IgD-negative memory B cell (primary cell): ENCODE results near the gene TMEM244. TPM values are rescaled to one million over a fixed set of nuclear protein-coding genes. Genes with fewer than 3 reads are reported as not detected.

Experiments used
- H3K27ac Mint-ChIP-seq, 3 donors: one replicate each; pipeline ENCODE4 v1.8.0; 2020 to 2022; ENCODE audit warnings: mild to moderate bottlenecking in 3 of 3, mixed read lengths in 3 of 3, moderate library complexity in 1 of 3
- H3K27me3 Mint-ChIP-seq: one replicate; pipeline ENCODE4 v1.8.0; 2021; ENCODE audit warnings: mixed read lengths
- H3K36me3 Mint-ChIP-seq: one replicate; pipeline ENCODE4 v1.8.0; 2020; ENCODE audit warnings: mild to moderate bottlenecking, mixed read lengths
- H3K4me1 Mint-ChIP-seq, 3 donors: one replicate each; pipeline ENCODE4 v1.8.0; 2020 to 2022; ENCODE audit warnings: mixed read lengths in 3 of 3, mild to moderate bottlenecking in 1 of 3
- H3K4me3 Mint-ChIP-seq, 4 donors: one replicate each; pipeline ENCODE4 v1.8.0; 2020 to 2022; ENCODE audit warnings: mild to moderate bottlenecking in 4 of 4, mixed read lengths in 4 of 4, moderate library complexity in 3 of 4
- H3K9me3 Mint-ChIP-seq, 3 donors: one replicate each; pipeline ENCODE4 v1.8.0; 2020 to 2021; ENCODE audit warnings: mixed read lengths in 3 of 3, mild to moderate bottlenecking in 1 of 3
- polyA plus RNA-seq: library from polyadenylated mRNA; unstranded; fragments of 300-500 nt; fragmentation: Illumina TruSeq; gene quantifications from one replicate; pipeline ENCODE4 v1.2.3, GENCODE V29; 2021

The TMEM244 gene
- polyA plus RNA-seq: 0.84 TPM

DNA sequence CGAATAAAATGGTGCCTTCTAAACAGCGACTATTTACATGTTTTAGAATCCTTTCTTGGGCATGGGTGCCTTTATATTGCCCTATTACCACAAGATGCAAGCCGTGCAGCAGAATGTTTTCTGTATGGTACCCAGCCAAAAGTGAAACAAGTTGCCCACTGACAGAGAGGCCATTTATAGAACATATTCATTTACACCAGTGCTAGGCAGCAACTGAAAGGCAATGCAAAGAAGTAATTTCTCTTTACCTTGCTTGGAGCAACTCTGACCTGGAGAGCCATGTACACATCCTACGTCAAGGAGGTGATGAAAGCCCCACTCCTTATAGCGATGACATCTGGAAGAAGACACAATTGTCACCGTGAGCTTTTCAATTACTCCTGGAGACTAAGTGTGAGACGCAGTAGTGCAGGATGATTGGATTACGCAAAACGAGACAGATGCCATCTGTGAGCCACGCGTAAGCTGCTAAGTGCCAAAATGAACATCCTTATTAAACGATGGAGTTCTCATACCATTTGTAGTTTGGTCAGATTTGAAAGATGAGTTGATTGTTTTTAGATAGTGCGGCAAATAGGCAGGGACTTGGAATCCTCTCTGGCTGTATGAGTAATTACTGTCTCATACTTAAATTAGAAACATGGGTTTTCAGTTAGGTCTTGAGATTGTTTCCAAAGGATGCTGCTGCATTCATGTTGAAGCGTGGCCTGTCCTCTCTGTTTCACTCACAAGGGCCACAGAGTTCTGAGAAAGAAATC, at the start of gene TMEM244:
TMEM244 (minus strand) TSS at position 408 of the 758 bp plus-strand sequence; CDS start at position 281, 127 bp downstream.
- Mint-ChIP-seq H3K27ac (peak within 1 kb of the TSS in 2 of 3 donors; percentile 37 to 94), H3K4me1 (peaks cover 1 to 9% (median 8%) of the 10 kb centered on the region in 3 donors), H3K36me3 (no peaks in the 10 kb centered on the region)

DNA sequence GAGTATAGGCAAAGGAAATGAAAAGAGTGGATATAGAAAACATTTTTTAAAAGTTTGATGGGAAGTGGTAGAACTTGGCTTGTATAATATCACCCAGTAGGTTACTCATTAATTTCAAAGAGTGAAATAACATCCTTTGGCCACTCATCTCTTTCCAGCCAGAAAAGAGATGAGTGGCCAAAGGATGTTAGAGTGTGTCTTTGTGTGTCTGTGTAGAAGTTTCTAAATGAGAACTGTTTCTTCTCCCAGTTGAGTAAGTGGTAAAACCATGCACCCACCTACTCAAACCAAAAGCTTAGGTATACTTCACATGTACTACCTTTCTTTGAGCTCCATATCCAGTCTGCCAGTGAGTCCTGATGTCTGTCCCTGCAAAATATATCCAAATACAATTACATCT, 47.7 kb upstream of the TMEM244 start:
- H3K4me3 Mint-ChIP-seq: no peak overlapping the region
- H3K9me3 Mint-ChIP-seq: peaks cover 0 to 1% (median 0%) of the 10 kb centered on the region in 3 donors
- H3K4me1 Mint-ChIP-seq: peaks cover 2 to 16% (median 7%) of the 10 kb centered on the region in 3 donors
- H3K27ac Mint-ChIP-seq: no peak overlapping the region
- H3K36me3 Mint-ChIP-seq: no peaks in the 10 kb centered on the region
- no peaks in the 10 kb centered on the region for H3K27me3 Mint-ChIP-seq

More for the DNA sequence above, at the start of gene TMEM244:
- Mint-ChIP-seq H3K4me3 (peak within 1 kb of the TSS; percentile 67 to 90 (median 82)), H3K9me3 (peaks cover 0 to 6% (median 2%) of the 10 kb centered on the region in 3 donors), H3K27me3 (no peaks in the 10 kb centered on the region)

DNA sequence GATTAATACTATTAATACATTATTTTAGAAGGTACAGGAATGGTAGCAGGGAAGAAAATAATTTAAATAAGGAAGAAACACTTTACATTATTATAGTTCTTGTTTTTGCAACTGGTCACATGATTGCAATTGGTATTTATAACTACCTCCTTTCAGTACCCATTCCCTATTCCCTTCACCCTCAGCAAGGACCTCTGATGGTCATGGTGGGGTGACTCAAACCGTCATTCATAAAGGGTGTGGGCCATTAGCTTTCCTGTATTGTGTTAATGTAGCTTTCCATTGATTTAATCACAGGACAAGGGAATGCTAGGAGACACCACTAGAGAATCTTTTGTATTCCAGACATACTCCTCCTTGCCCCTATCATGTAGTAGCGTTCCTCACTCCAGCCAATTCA, 47.2 kb upstream of the TMEM244 start:
- no peaks in the 10 kb centered on the region for H3K36me3 Mint-ChIP-seq
- H3K9me3 Mint-ChIP-seq: peaks cover 0 to 1% (median 0%) of the 10 kb centered on the region in 3 donors

GRCh38 chr6:129906515-129907077, 45.5 kb upstream of the TMEM244 start:
- H3K4me3 Mint-ChIP-seq: no peak overlapping the region
- H3K27ac Mint-ChIP-seq: no peak overlapping the region

More for the DNA sequence above, 47.2 kb upstream of the TMEM244 start:
- peaks cover 2 to 16% (median 7%) of the 10 kb centered on the region in 3 donors for H3K4me1 Mint-ChIP-seq
- no peak overlapping the region for H3K4me3 Mint-ChIP-seq
- H3K27me3 Mint-ChIP-seq: no peaks in the 10 kb centered on the region
- no peak overlapping the region for H3K27ac Mint-ChIP-seq

DNA sequence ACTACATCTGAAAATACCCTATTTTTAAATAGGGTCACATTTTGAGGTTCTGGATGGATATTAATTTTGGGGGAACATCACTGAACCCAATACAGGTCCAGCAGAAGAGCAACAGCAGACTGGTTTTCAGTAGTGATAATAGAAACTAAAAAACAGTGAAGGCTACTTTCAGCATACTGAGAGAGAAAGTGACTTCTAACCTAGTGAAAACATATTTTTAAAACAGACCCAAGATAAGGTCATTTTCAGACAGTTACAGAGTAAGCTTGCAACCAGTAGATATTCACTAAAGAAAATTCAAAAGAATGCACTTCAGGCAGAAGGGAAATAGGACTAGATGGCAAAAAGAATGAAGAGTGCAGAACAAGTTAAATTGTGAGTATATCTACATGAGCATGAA, 42.0 kb upstream of the TMEM244 start:
- peaks cover 2 to 14% (median 7%) of the 10 kb centered on the region in 3 donors for H3K4me1 Mint-ChIP-seq
- no peak overlapping the region for H3K4me3 Mint-ChIP-seq
- H3K27ac Mint-ChIP-seq: no peak overlapping the region
- no peaks in the 10 kb centered on the region for H3K9me3 Mint-ChIP-seq
- no peaks in the 10 kb centered on the region for H3K27me3 Mint-ChIP-seq
- no peaks in the 10 kb centered on the region for H3K36me3 Mint-ChIP-seq

More at GRCh38 chr6:129906515-129907077, 45.5 kb upstream of the TMEM244 start:
- Mint-ChIP-seq H3K36me3 (no peaks in the 10 kb centered on the region), H3K4me1 (peaks cover 2 to 16% (median 7%) of the 10 kb centered on the region in 3 donors), H3K27me3 (no peaks in the 10 kb centered on the region), H3K9me3 (peaks cover 0 to 1% (median 0%) of the 10 kb centered on the region in 3 donors)

DNA sequence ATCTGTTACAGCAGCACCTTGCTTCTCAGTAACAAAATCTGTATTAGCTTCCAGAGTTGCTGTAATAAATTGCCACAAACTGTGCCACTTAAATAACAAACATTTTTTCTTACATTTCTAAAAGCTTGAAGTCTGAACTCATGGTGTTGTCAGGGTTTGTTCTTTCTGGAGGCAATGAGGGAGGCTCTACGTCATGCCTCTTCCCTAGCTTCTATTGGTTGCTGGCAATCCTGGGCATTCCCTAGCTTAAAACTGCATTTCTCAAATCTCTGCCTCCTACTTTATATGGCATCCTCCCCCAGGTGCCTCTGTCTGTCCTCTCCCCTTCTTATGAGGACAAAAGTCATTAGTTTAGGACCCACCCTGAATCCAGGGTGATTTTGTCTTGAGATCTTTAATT, 41.6 kb upstream of the TMEM244 start:
- H3K9me3 Mint-ChIP-seq: no peaks in the 10 kb centered on the region
- H3K4me1 Mint-ChIP-seq: peaks cover 0 to 10% (median 7%) of the 10 kb centered on the region in 3 donors
- H3K27me3 Mint-ChIP-seq: no peaks in the 10 kb centered on the region
- H3K36me3 Mint-ChIP-seq: no peaks in the 10 kb centered on the region
- H3K27ac Mint-ChIP-seq: no peak overlapping the region
- no peak overlapping the region for H3K4me3 Mint-ChIP-seq

GRCh38 chr6:129901910-129902309, 40.8 kb upstream of the TMEM244 start:
- no peak overlapping the region for H3K4me3 Mint-ChIP-seq
- H3K36me3 Mint-ChIP-seq: no peaks in the 10 kb centered on the region
- H3K27me3 Mint-ChIP-seq: no peaks in the 10 kb centered on the region
- H3K9me3 Mint-ChIP-seq: no peaks in the 10 kb centered on the region
- H3K4me1 Mint-ChIP-seq: peaks cover 0 to 9% (median 3%) of the 10 kb centered on the region in 3 donors
- no peak overlapping the region for H3K27ac Mint-ChIP-seq

- no peaks in the 10 kb centered on the region for H3K27me3 Mint-ChIP-seq
- H3K27ac Mint-ChIP-seq: no peak overlapping the region
- no peak overlapping the region for H3K4me3 Mint-ChIP-seq
- no peaks in the 10 kb centered on the region for H3K9me3 Mint-ChIP-seq
- H3K36me3 Mint-ChIP-seq: no peaks in the 10 kb centered on the region
- peaks cover 9 to 19% (median 11%) of the 10 kb centered on the region in 3 donors for H3K4me1 Mint-ChIP-seq
Measured at GRCh38 chr6:129895692-129896091, 34.6 kb upstream of the TMEM244 start.

GRCh38 chr6:129894921-129895320, 33.8 kb upstream of the TMEM244 start:
- H3K27me3 Mint-ChIP-seq: no peaks in the 10 kb centered on the region
- H3K36me3 Mint-ChIP-seq: no peaks in the 10 kb centered on the region
- peak overlapping the region in 1 of 3 donors; percentile 73 for H3K27ac Mint-ChIP-seq
- no peaks in the 10 kb centered on the region for H3K9me3 Mint-ChIP-seq
- H3K4me3 Mint-ChIP-seq: no peak overlapping the region
- peaks cover 13 to 24% (median 18%) of the 10 kb centered on the region in 3 donors for H3K4me1 Mint-ChIP-seq

DNA sequence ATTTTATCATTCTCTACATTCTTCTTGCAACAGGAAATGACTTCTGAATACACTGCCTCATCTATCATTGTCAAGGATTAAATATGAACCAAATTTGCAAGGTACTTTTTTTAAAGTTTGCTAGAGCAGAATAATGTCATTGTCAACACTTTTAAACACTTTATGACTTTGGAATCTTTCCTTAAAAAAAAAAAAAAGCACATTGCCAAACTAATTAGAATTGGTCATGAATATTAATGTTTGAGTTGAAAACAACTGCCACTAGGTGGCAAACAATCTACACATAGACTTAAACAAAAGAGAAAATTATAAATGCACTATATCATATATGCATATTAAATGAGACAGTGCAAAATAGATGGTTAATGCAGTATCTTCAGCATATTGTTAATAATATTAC, 32.5 kb upstream of the TMEM244 start:
- no peaks in the 10 kb centered on the region for H3K27me3 Mint-ChIP-seq
- H3K4me1 Mint-ChIP-seq: peaks cover 13 to 24% (median 18%) of the 10 kb centered on the region in 3 donors
- H3K9me3 Mint-ChIP-seq: no peaks in the 10 kb centered on the region
- H3K4me3 Mint-ChIP-seq: no peak overlapping the region
- no peaks in the 10 kb centered on the region for H3K36me3 Mint-ChIP-seq
- no peak overlapping the region for H3K27ac Mint-ChIP-seq

DNA sequence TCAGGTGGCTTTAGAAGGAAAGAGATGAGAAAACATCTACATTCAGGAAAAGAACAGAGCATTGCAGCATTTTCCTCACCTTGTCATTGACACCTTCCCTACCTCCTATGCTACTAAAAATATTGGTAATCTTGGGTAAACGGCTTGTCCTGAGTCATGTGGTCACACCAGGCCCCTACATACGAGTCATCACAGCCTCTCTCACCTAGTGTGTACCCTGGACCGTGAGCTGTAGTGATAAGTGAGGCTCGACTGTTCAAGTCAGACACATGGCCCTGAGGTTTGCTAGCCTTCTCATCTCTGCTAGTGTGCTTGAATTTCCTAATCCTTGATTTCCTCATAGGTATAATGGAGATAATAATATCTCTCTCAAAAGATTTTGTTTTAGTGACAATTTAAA, 29.6 kb upstream of the TMEM244 start:
- Mint-ChIP-seq H3K27me3 (no peaks in the 10 kb centered on the region), H3K9me3 (no peaks in the 10 kb centered on the region), H3K27ac (peak overlapping the region in 1 of 3 donors; percentile 48), H3K4me3 (no peak overlapping the region), H3K4me1 (peaks cover 11 to 18% (median 18%) of the 10 kb centered on the region in 3 donors), H3K36me3 (no peaks in the 10 kb centered on the region)

DNA sequence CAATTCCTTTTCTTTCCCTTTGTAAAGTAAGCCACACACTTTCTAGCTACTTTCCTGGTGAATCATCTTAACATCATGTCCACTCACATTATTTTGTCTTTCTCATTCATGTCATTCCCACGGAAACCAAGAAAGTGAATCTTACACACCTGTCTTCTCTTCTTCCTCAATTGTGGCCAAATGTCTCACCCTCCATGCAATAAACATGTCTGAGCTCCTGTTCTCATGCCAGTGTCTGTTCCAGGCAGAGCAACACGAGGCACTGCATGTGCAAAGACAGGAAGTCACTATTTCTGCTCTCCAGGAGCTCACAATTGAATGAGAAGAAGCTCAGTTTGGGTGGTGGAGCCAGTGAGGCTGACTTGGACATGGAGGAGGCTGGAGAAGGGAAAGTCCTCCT, 29.0 kb upstream of the TMEM244 start:
- Mint-ChIP-seq H3K36me3 (no peaks in the 10 kb centered on the region), H3K27me3 (no peaks in the 10 kb centered on the region), H3K4me3 (no peak overlapping the region), H3K9me3 (no peaks in the 10 kb centered on the region), H3K4me1 (peaks cover 6 to 14% (median 13%) of the 10 kb centered on the region in 3 donors), H3K27ac (peak overlapping the region in 1 of 3 donors; percentile 48)

DNA sequence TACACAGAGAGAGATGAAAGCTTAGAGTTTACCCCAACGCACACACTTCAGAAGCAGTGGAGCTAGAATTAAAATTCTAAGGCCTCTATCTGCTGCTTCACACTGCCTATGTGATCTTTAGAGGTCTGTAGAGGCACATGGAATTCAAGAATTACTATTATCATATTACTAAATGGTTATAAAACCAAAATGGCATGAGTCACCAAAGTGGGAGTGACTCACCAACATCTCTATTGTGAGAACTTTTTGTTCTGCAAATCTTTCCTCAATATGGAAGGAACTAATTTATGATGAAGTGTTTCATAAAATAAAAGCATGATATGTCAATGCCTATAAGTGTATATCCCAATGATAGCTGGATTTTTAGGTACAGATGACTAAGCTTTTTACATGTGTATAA, 28.5 kb upstream of the TMEM244 start:
- H3K36me3 Mint-ChIP-seq: no peaks in the 10 kb centered on the region
- no peaks in the 10 kb centered on the region for H3K27me3 Mint-ChIP-seq
- H3K9me3 Mint-ChIP-seq: no peaks in the 10 kb centered on the region
- H3K4me3 Mint-ChIP-seq: no peak overlapping the region
- H3K27ac Mint-ChIP-seq: no peak overlapping the region
- peaks cover 5 to 11% (median 8%) of the 10 kb centered on the region in 3 donors for H3K4me1 Mint-ChIP-seq

- Mint-ChIP-seq H3K36me3 (peaks cover 3% of the 10 kb centered on the region), H3K27me3 (no peaks in the 10 kb centered on the region), H3K9me3 (peaks cover 0 to 6% (median 0%) of the 10 kb centered on the region in 3 donors), H3K4me3 (no peak overlapping the region), H3K27ac (no peak overlapping the region), H3K4me1 (peaks cover 15 to 29% (median 21%) of the 10 kb centered on the region in 3 donors)
Measured at GRCh38 chr6:129886401-129887155, 25.5 kb upstream of the TMEM244 start.

- Mint-ChIP-seq H3K4me3 (no peak overlapping the region), H3K9me3 (peaks cover 0 to 15% (median 6%) of the 10 kb centered on the region in 3 donors), H3K36me3 (peaks cover 3% of the 10 kb centered on the region), H3K27ac (no peak overlapping the region), H3K4me1 (peaks cover 13 to 26% (median 17%) of the 10 kb centered on the region in 3 donors), H3K27me3 (no peaks in the 10 kb centered on the region)
Measured at GRCh38 chr6:129884211-129884610, 23.1 kb upstream of the TMEM244 start.
